CD4-positive, CD25-positive, alpha-beta regulatory T cell (primary cell): ENCODE measurements around the gene TET1. TPM values are rescaled to one million over a fixed set of nuclear protein-coding genes. Genes with fewer than 3 reads are reported as not detected.

Experiments used
- ATAC-seq, 2 donors: fragments of 150-1000 bp; cut with Tn5 transposase; one replicate each; pipeline ENCODE4 v1.10.0; 2021; ENCODE audit warnings: low read depth in 2 of 2, moderate number of reproducible peaks in 2 of 2, moderate library complexity in 1 of 2
- DNase-seq, 3 donors: peaks; one replicate each; pipeline versions ENCODE4 v3.0.0 to v3.0.0-alpha.2; 2012 to 2022; ENCODE audit warnings: mixed read lengths in 1 of 3
- H3K27ac ChIP-seq: one replicate; pipeline ENCODE4 v1.7.0; 2013; ENCODE audit warnings: mild to moderate bottlenecking, low read length; ENCODE audit not compliant: insufficient read depth, poor library complexity, severe bottlenecking
- H3K27me3 ChIP-seq: one replicate; pipeline ENCODE4 v1.7.0; 2013; ENCODE audit warnings: low read length; ENCODE audit not compliant: control insufficient read depth, insufficient read depth
- H3K36me3 ChIP-seq: one replicate; pipeline ENCODE4 v1.7.0; 2013; ENCODE audit warnings: mild to moderate bottlenecking, low read length, moderate library complexity; ENCODE audit not compliant: control insufficient read depth, insufficient read depth
- H3K4me1 ChIP-seq: 2 replicates; pipeline ENCODE4 v1.7.0; 2013; ENCODE audit warnings: mild to moderate bottlenecking, low read length; ENCODE audit not compliant: insufficient read depth, control insufficient read depth, poor library complexity, severe bottlenecking
- H3K4me3 ChIP-seq: one replicate; pipeline ENCODE4 v1.7.0; 2013; ENCODE audit warnings: low read depth, mild to moderate bottlenecking, low read length, moderate library complexity
- H3K9me3 ChIP-seq, 2 experiments: 1 replicate in 1 of 2; 2 replicates in 1 of 2; pipeline ENCODE4 v1.7.0; 2013; ENCODE audit warnings: low read length in 2 of 2, mild to moderate bottlenecking in 1 of 2, moderate library complexity in 1 of 2; ENCODE audit not compliant: control insufficient read depth in 2 of 2
- H3K27ac Mint-ChIP-seq, 3 donors: one replicate each; pipeline ENCODE4 v1.8.0; 2020 to 2022; ENCODE audit warnings: mild to moderate bottlenecking in 3 of 3, mixed read lengths in 3 of 3, moderate library complexity in 2 of 3
- H3K27me3 Mint-ChIP-seq: one replicate; pipeline ENCODE4 v1.8.0; 2022; ENCODE audit warnings: mild to moderate bottlenecking, mixed read lengths
- H3K36me3 Mint-ChIP-seq: one replicate; pipeline ENCODE4 v1.8.0; 2020; ENCODE audit warnings: mixed read lengths
- H3K4me1 Mint-ChIP-seq, 4 donors: one replicate each; pipeline ENCODE4 v1.8.0; 2020 to 2022; ENCODE audit warnings: mixed read lengths in 4 of 4, mild to moderate bottlenecking in 1 of 4
- H3K4me3 Mint-ChIP-seq, 4 donors: one replicate each; pipeline ENCODE4 v1.8.0; 2020 to 2022; ENCODE audit warnings: mild to moderate bottlenecking in 4 of 4, mixed read lengths in 4 of 4, moderate library complexity in 3 of 4
- H3K9me3 Mint-ChIP-seq, 7 donors: one replicate each; pipeline ENCODE4 v1.8.0; 2020 to 2022; ENCODE audit warnings: mixed read lengths in 7 of 7, mild to moderate bottlenecking in 3 of 7, moderate library complexity in 2 of 7
- polyA plus RNA-seq, 4 donors: library from polyadenylated mRNA; unstranded; fragments of 300-500 nt; fragmentation: Illumina TruSeq; gene quantifications; one replicate each; pipeline ENCODE4 v1.2.3, GENCODE V29; 2021
- total RNA-seq: library from RNA; stranded (reverse); gene quantifications from one replicate; pipeline ENCODE4 v1.2.3, GENCODE V29; 2022

TET1 gene
- total and polyA plus RNA-seq, 5 donors from 2014 or later: 0.95 to 4.3 (median 1.6) TPM

- peak overlapping the region in 3 of 4 donors; percentile 53 to 78 (median 75) for H3K4me3 Mint-ChIP-seq
- H3K27me3 ChIP-seq: peaks cover 15% of the 10 kb centered on the region
- peaks cover 73% of the 10 kb centered on the region for H3K27me3 Mint-ChIP-seq
- H3K36me3 Mint-ChIP-seq: peaks cover 3% of the 10 kb centered on the region
- H3K4me1 Mint-ChIP-seq: peaks cover 0 to 31% (median 25%) of the 10 kb centered on the region in 4 donors
- ATAC-seq (no peak), DNase-seq (no peak)
- H3K9me3 Mint-ChIP-seq: peaks cover 0 to 7% (median 0%) of the 10 kb centered on the region in 7 donors
- H3K27ac Mint-ChIP-seq: no peak overlapping the region
- H3K9me3 ChIP-seq: no peaks in the 10 kb centered on the region
- H3K27ac ChIP-seq: no peak overlapping the region
- H3K4me3 ChIP-seq: no peak overlapping the region
- peaks cover 24% of the 10 kb centered on the region for H3K4me1 ChIP-seq
- no peaks in the 10 kb centered on the region for H3K36me3 ChIP-seq
Measured at GRCh38 chr10:68559251-68559650, 886 bp upstream of the TET1 start.

DNA sequence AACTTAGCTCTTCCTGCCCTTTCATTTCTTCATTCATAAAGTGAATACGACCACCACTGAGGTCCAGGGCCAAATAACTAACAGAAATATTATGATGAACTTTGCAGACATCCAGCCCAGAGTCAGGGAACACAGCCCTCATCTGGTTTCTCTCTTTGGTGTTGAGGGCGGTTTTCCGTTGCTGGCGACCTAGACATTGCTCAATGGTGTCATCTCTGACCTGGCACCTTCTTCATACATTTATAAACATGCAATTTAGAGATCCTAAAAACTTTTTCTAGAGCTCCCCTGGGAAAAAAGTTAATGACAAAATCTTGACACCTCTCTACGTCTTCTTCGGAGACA lies 324 bp upstream of the TET1 start:
- peaks cover 76% of the 10 kb centered on the region for H3K27me3 Mint-ChIP-seq
- H3K36me3 Mint-ChIP-seq: peaks cover 3% of the 10 kb centered on the region
- Histone ChIP-seq H3K27ac (no peak overlapping the region), H3K27me3 (peaks cover 17% of the 10 kb centered on the region), H3K36me3 (no peaks in the 10 kb centered on the region), H3K9me3 (no peaks in the 10 kb centered on the region), H3K4me1 (peaks cover 24% of the 10 kb centered on the region), H3K4me3 (peak overlapping the region; percentile 29)
- H3K27ac Mint-ChIP-seq: no peak overlapping the region
- peaks cover 0 to 31% (median 25%) of the 10 kb centered on the region in 4 donors for H3K4me1 Mint-ChIP-seq
- peak in 2 of 3 donors; percentile 6 to 33 for DNase-seq
- H3K4me3 Mint-ChIP-seq: peak overlapping the region; percentile 53 to 78 (median 68)
- peaks cover 0 to 7% (median 0%) of the 10 kb centered on the region in 7 donors for H3K9me3 Mint-ChIP-seq
- peak in 1 of 2 donors; percentile 33 for ATAC-seq

DNA sequence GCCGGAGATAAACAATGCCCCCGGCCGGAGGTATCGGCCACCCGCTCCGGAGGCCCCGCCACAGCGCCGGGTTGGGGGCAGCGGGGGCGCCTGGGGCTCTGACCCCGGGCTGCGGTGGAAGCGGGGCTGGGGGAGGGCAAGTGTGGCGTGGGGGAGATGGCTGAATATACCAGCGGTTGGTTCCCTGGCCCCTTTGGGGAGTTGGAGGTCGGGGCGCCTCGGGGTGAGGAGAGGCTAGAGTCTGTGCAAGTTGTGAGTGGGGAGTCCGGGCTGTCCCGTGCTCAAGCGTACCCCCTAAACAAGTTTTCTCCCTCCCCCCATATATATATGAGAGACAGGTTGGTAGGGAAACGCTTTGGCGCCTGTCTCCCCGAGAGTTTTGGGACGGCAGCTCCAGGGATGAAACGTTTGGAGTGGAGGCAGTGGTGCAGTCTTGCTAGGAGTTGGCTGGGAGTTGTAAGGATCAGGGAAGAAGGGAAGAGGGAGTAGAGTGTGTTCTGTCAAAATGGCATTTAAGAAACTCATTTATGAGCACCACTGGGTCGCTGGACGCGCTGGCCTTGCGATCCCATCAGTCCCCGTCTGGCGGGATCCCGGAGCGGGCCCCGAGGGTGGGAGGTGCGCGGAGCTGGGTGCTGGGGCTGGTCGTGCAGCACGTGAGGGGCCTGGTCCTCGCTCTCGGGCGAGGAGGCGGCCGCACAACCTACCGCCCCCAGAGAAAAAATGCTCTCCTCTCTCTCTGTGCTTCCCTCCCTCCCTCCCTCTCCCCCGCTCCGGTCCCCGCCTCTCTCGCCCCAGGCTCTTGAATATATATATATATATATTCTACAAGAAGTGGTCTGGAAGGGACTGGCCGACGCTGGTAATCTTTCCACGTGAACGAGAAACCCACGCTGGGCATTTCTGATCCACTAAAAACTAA lies 1.1 kb downstream of the TET1 start:
- no peaks in the 10 kb centered on the region for H3K36me3 ChIP-seq
- peaks cover 19% of the 10 kb centered on the region for H3K27me3 ChIP-seq
- peaks cover 82% of the 10 kb centered on the region for H3K27me3 Mint-ChIP-seq
- ATAC-seq (peak in 1 of 2 donors; percentile 37), DNase-seq (peak in 1 of 3 donors; percentile 4)
- peak overlapping the region; percentile 43 for H3K4me3 ChIP-seq
- H3K36me3 Mint-ChIP-seq: peaks cover 3% of the 10 kb centered on the region
- no peak overlapping the region for H3K27ac ChIP-seq
- H3K4me1 Mint-ChIP-seq: peaks cover 0 to 31% (median 25%) of the 10 kb centered on the region in 4 donors
- H3K4me1 ChIP-seq: peaks cover 24% of the 10 kb centered on the region
- H3K27ac Mint-ChIP-seq: no peak overlapping the region
- H3K4me3 Mint-ChIP-seq: peak overlapping the region; percentile 47 to 87 (median 72)
- H3K9me3 Mint-ChIP-seq: peaks cover 0 to 7% (median 0%) of the 10 kb centered on the region in 7 donors
- H3K9me3 ChIP-seq: no peaks in the 10 kb centered on the region

- H3K9me3 ChIP-seq: no peaks in the 10 kb centered on the region
- H3K27ac Mint-ChIP-seq: no peak overlapping the region
Measured at GRCh38 chr10:68561865-68562649, 1.9 kb downstream of the TET1 start.

DNA sequence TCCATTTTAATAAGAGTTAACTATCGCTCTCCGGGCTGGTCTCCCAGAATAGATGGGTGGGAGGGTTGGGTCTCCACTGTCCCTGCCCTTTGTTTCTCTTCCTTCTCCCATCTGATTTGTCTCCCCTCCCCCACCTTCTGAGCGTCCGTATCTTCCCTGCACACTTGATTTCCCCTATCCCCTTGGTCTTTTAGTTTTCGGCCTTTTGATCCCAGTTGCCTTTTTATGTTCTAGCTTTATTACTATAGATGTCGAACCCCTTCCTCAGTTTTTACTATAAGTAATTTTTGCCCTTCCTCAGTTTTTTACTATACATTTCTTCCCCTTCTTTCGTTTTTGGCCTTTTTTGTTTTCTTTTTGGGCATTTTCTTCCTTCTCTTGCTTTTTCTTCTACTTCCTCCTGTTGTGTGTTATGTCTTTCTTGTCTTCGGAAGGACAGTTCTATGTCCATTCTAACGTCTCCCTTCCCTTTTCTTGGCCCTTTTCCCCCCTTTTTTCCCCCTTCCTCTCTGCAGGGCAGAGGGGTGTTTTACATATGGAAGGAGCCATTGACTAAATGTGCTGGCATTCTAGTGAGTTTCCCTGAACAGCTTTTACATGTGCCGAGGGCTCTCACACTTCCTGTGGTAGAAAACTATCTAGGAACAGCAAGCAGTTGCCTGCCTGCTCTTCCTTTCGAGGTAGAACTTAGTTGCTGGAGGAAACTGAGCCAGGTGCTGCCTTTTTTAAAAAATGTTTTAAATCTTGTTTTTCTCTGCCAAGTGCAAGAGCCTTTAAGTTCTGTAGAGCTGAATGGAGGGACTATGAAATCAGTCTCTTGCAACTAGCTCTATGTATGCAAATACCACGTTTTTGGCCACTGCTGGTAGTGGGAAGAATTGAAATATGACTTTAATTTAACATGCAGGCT lies 2.8 kb downstream of the TET1 start:
- peaks cover 0 to 7% (median 0%) of the 10 kb centered on the region in 7 donors for H3K9me3 Mint-ChIP-seq
- peaks cover 80% of the 10 kb centered on the region for H3K27me3 Mint-ChIP-seq
- H3K27me3 ChIP-seq: peaks cover 21% of the 10 kb centered on the region
- peaks cover 24% of the 10 kb centered on the region for H3K4me1 ChIP-seq
- H3K4me3 ChIP-seq: peak overlapping the region; percentile 7
- H3K27ac Mint-ChIP-seq: no peak overlapping the region
- no peak overlapping the region for H3K27ac ChIP-seq
- no peaks in the 10 kb centered on the region for H3K36me3 ChIP-seq
- H3K4me1 Mint-ChIP-seq: peaks cover 0 to 31% (median 25%) of the 10 kb centered on the region in 4 donors
- DNase-seq (peak in 1 of 3 donors; percentile 14), ATAC-seq (no peak)
- peak overlapping the region; percentile 18 to 62 (median 26) for H3K4me3 Mint-ChIP-seq
- H3K36me3 Mint-ChIP-seq: peaks cover 3% of the 10 kb centered on the region
- no peaks in the 10 kb centered on the region for H3K9me3 ChIP-seq

More at GRCh38 chr10:68561865-68562649, 1.9 kb downstream of the TET1 start:
- Histone ChIP-seq H3K4me1 (peaks cover 24% of the 10 kb centered on the region), H3K4me3 (peak overlapping the region; percentile 43), H3K27ac (no peak overlapping the region), H3K27me3 (peaks cover 21% of the 10 kb centered on the region), H3K36me3 (no peaks in the 10 kb centered on the region)
- H3K4me1 Mint-ChIP-seq: peaks cover 0 to 31% (median 25%) of the 10 kb centered on the region in 4 donors
- ATAC-seq (no peak), DNase-seq (no peak)
- peaks cover 0 to 7% (median 0%) of the 10 kb centered on the region in 7 donors for H3K9me3 Mint-ChIP-seq
- peaks cover 3% of the 10 kb centered on the region for H3K36me3 Mint-ChIP-seq
- peaks cover 84% of the 10 kb centered on the region for H3K27me3 Mint-ChIP-seq
- H3K4me3 Mint-ChIP-seq: peak overlapping the region; percentile 47 to 75 (median 58)

DNA sequence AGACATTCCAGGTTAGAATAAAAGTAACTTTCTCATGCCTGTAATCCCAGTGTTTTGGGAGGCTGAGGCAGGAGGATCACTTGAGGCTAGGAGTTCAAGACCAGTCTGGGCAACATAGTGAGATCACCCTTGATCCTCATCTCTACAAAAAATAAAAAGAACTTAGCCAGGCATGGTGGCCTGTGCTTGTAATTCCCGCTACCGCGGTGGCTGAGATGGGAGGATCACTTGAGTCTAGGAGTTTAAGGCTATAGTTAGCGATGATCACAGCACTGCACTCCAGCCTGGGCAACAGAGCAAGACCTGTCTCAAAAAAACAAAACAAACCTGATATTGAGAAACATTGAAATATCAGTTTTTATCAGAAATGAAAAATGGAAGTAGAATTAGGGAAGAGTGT lies 4.6 kb downstream of the TET1 start:
- H3K27me3 Mint-ChIP-seq: peaks cover 73% of the 10 kb centered on the region
- no peak for ATAC-seq
- H3K4me3 Mint-ChIP-seq: peak overlapping the region in 1 of 4 donors; percentile 30

DNA sequence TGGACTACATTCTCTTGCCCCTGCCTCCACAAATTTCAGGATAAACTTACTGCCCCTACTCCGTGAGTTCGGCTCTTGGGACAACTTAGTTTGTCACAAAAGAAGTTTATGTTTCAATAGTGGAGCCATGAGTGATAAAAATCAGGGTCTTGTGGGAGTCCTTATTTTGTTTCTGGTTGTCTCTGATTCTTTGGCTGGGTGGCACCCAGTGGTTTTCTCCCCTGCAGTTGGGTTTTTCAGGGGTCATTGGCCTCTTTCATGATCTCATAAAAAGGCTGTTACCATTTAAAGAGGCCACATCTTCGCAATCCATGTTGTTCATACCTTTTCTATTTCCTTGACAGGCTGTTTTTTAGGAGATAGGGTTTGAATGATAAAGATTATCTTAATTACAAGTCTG lies 5.5 kb downstream of the TET1 start:
- H3K27ac Mint-ChIP-seq: no peak overlapping the region
- Histone ChIP-seq H3K4me3 (no peak overlapping the region), H3K4me1 (peaks cover 16% of the 10 kb centered on the region), H3K36me3 (no peaks in the 10 kb centered on the region), H3K27ac (no peak overlapping the region), H3K27me3 (peaks cover 13% of the 10 kb centered on the region), H3K9me3 (no peaks in the 10 kb centered on the region)
- H3K4me3 Mint-ChIP-seq: no peak overlapping the region
- H3K4me1 Mint-ChIP-seq: peaks cover 0 to 22% (median 17%) of the 10 kb centered on the region in 4 donors
- H3K36me3 Mint-ChIP-seq: no peaks in the 10 kb centered on the region
- DNase-seq (no peak), ATAC-seq (no peak)
- peaks cover 0 to 3% (median 0%) of the 10 kb centered on the region in 7 donors for H3K9me3 Mint-ChIP-seq
- H3K27me3 Mint-ChIP-seq: peaks cover 69% of the 10 kb centered on the region

More for the DNA sequence above, 4.6 kb downstream of the TET1 start:
- no peak overlapping the region for H3K4me3 ChIP-seq
- peaks cover 0 to 6% (median 0%) of the 10 kb centered on the region in 7 donors for H3K9me3 Mint-ChIP-seq
- peak overlapping the region in 1 of 3 donors; percentile 16 for H3K27ac Mint-ChIP-seq
- no peak for DNase-seq
- H3K27me3 ChIP-seq: peaks cover 13% of the 10 kb centered on the region
- no peaks in the 10 kb centered on the region for H3K36me3 ChIP-seq
- H3K4me1 Mint-ChIP-seq: peaks cover 0 to 25% (median 20%) of the 10 kb centered on the region in 4 donors
- H3K4me1 ChIP-seq: peaks cover 24% of the 10 kb centered on the region
- H3K36me3 Mint-ChIP-seq: peaks cover 2% of the 10 kb centered on the region
- H3K27ac ChIP-seq: no peak overlapping the region
- H3K9me3 ChIP-seq: no peaks in the 10 kb centered on the region
